ENCODE measurements around the gene MINK1.

Gene MINK1

DNA sequence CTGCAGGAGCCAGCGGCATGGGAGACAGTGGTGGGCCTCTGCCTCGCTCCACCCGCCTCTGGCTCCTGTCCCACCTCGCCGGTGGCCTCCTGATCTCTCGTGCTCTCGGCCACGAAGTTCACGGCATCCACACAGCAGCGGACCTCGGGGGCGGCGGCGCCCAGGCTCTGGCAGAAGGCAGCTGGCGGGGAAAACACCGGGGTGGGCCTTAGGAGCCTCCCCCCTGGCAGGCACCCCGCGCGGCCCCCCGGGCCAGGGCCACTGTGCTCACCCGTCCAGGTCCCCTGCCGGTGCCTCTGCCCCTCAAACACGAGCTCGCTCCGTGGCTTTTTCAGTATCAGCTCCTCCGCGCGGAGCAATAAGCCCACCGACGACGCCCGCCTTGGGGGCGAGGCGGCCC, 65.8 kb downstream of the MINK1 start:
- H3K36me3 Mint-ChIP-seq (ENCODE audit: low read depth) = peaks cover 19% of the 10 kb centered on the region
- H3K4me3 Mint-ChIP-seq = peak overlapping the region in 1 of 3 experiments; percentile 58
- no peaks in the 10 kb centered on the region for H3K27me3 Mint-ChIP-seq (ENCODE audit: low read depth)
- H3K9me3 Mint-ChIP-seq = no peaks in the 10 kb centered on the region
- H3K27ac Mint-ChIP-seq = no peak overlapping the region
- TF ChIP-seq, protein P1, sequence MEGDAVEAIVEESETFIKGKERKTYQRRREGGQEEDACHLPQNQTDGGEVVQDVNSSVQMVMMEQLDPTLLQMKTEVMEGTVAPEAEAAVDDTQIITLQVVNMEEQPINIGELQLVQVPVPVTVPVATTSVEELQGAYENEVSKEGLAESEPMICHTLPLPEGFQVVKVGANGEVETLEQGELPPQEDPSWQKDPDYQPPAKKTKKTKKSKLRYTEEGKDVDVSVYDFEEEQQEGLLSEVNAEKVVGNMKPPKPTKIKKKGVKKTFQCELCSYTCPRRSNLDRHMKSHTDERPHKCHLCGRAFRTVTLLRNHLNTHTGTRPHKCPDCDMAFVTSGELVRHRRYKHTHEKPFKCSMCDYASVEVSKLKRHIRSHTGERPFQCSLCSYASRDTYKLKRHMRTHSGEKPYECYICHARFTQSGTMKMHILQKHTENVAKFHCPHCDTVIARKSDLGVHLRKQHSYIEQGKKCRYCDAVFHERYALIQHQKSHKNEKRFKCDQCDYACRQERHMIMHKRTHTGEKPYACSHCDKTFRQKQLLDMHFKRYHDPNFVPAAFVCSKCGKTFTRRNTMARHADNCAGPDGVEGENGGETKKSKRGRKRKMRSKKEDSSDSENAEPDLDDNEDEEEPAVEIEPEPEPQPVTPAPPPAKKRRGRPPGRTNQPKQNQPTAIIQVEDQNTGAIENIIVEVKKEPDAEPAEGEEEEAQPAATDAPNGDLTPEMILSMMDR (IDR thresholded peaks at IDR 0.05; ENCODE audit: unreplicated experiment in 3 of 3) = no peak
- peaks cover 15% of the 10 kb centered on the region for H3K4me1 Mint-ChIP-seq

DNA sequence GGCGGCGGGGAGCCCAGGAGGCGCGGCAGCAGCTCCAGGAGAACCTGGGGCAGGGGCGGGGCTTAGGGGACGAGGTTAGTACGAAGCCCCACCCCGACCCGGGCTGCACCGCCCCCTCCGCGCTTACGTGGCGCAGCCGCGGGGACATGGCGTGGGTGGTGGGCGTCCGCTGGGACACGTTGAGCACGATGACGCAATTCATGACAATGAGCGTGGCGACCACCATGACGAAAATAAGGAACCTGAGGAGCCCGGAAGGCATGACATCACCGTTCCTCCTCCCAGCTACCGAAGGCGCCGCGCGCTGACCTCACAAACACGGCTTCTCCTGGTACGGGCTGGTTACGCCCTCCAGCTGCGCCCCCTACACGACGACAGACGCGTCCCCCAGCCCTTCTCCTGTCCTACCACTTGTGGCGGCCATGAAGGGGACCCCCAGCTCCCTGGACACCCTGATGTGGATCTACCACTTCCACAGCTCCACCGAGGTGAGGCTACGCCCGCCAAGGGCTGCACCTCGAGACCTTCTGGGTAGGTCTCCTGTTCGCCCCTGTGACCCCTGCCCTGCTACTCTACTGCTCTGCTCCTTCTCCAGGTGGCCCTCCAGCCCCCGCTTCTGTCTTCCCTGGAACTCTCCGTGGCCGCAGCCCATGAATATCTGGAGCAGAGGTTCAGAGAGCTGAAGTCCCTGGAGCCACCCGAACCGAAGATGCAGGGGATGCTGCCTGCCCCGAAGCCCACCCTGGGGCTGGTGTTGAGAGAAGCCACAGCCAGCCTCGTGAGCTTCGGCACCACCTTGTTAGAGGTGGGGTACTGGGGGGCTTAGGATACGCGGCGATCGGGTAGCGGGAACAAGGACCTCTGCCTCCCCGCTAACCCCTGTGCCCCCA, 66.4 kb downstream of the MINK1 start, which contains the start of gene C17orf107:
TSS of gene C17orf107 (plus strand) at position 196 of the 890 bp plus-strand sequence. CDS start at position 423, 227 bp downstream.
- no peaks in the 10 kb centered on the region for H3K27me3 Mint-ChIP-seq (ENCODE audit: low read depth)
- H3K4me1 Mint-ChIP-seq = peaks cover 15% of the 10 kb centered on the region
- TF ChIP-seq, protein P1 (IDR thresholded peaks at IDR 0.05; ENCODE audit: unreplicated experiment in 3 of 3) = no peak
- H3K9me3 Mint-ChIP-seq = no peaks in the 10 kb centered on the region
- H3K36me3 Mint-ChIP-seq (ENCODE audit: low read depth) = peaks cover 19% of the 10 kb centered on the region
- peak within 1 kb of the TSS in 2 of 3 experiments; percentile 20 to 73 for H3K27ac Mint-ChIP-seq
- H3K4me3 Mint-ChIP-seq = peak within 1 kb of the TSS; percentile 70 to 73 (median 70)

DNA sequence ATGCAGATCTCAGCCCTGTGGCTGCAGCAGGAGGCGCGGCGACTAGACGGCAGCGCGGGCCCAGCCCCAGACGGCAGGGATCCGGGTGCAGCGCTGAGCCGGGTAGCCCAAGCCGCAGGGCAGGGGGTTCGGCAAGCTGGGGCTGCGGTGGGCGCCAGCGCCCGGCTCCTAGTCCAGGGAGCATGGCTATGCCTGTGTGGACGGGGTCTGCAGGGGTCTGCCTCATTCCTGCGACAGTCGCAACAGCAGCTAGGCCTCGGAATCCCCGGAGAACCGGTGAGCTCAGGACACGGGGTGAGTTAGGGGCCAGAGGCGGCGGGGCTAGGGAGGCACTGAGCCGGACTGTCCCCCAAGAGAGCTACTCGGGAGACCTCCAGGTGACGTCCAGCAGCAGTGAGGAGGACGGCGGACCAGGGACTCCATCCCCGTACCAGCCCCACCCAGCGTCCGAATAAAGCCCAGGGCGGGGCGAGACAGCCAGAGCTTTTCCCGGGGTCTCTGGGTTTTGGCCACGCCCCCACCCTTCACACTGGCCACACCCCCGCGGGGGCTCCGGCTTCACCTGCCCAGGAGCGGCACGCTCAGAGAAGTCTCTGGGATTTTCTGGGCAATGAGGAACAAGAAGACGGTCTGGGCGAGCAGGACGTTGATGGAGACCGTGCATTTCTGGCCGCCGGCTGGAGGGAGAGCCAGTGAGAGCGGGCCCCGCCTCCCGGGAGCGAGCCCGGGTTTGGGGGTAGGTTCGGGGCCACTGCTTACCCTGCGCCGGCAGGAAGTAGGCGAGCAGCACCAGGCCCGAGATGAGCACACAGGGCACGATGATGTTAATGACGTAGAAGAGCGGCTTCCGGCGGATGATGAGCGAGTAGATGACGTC, 67.3 kb downstream of the MINK1 start:
- H3K36me3 Mint-ChIP-seq (ENCODE audit: low read depth) = peaks cover 13% of the 10 kb centered on the region
- TF ChIP-seq, protein P1 (IDR thresholded peaks at IDR 0.05; ENCODE audit: unreplicated experiment in 3 of 3) = no peak
- no peaks in the 10 kb centered on the region for H3K9me3 Mint-ChIP-seq
- no peak overlapping the region for H3K27ac Mint-ChIP-seq
- H3K4me3 Mint-ChIP-seq = no peak overlapping the region
- H3K4me1 Mint-ChIP-seq = peaks cover 15% of the 10 kb centered on the region
- H3K27me3 Mint-ChIP-seq (ENCODE audit: low read depth) = no peaks in the 10 kb centered on the region

DNA sequence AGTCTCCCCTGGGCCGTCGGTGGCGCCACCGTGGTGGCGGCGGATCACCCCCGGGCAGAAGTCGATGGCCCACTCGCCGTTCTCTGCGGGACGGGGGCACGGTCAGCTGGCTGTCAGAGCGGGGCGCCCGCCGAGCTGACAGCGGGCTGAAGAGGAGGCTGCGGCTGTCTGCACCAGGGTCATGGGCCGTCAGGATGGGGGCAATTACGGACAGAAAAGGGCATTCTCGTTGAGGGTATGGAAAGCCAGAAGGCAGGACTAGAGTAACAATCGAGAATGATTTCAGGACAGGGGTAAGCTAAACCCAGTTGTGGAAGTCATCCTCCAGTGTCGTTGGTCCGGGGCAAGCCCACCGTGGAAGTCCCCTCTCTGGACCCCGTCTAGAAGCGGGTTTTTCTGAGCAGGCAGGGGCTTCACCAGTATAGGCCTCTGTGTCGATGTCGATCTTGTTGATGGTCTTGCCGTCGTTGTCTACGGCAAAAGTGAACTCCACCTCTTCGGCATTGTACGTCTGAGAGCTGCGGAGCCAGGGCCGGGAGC, 68.0 kb downstream of the MINK1 start:
- H3K27ac Mint-ChIP-seq = no peak overlapping the region
- H3K4me3 Mint-ChIP-seq = no peak overlapping the region
- peaks cover 7% of the 10 kb centered on the region for H3K36me3 Mint-ChIP-seq (ENCODE audit: low read depth)
- H3K4me1 Mint-ChIP-seq = peaks cover 15% of the 10 kb centered on the region
- H3K9me3 Mint-ChIP-seq = no peaks in the 10 kb centered on the region
- H3K27me3 Mint-ChIP-seq (ENCODE audit: low read depth) = no peaks in the 10 kb centered on the region
- TF ChIP-seq, protein P1 (IDR thresholded peaks at IDR 0.05; ENCODE audit: unreplicated experiment in 3 of 3) = no peak

DNA sequence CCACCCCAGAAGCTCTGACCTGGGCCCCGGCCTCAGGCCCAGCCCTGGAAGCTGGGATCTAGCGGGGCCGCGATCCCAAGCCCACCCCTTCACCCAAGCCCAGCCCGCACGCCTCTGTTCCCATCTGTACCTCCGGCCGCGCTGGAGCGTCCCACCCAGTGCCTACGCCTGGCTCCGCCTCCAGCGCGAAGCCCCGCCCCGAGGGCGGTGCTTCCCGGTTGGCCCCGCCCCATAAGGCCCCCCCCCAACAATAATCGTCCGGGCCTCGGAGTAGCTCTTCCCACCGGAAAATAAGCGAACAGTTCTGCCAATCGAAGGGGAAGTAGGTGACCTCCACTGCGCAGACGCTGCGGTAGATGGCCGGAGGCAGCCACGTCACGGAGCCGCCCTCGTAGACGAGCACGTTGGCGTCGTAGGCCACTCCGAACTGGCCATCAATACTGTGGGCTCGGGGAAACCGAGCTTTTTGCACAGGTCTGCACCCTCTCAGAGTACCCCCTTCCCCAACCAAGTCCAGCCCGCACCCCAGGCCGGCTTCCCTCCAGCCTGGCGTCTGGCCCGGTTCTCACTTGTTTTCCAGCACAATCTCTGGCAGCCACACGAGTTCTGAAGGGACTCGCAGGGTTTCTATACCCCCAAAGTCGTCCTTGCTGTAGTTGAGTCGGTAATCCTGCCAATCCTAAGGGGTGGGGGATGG, 68.7 kb downstream of the MINK1 start:
- Mint-ChIP-seq H3K4me1 (peaks cover 15% of the 10 kb centered on the region), H3K36me3 (ENCODE audit: low read depth) (peaks cover 6% of the 10 kb centered on the region), H3K27ac (peak overlapping the region in 2 of 3 experiments; percentile 10 to 41), H3K27me3 (ENCODE audit: low read depth) (no peaks in the 10 kb centered on the region), H3K4me3 (no peak overlapping the region), H3K9me3 (no peaks in the 10 kb centered on the region)
- TF ChIP-seq, protein P1 (IDR thresholded peaks at IDR 0.05; ENCODE audit: unreplicated experiment in 3 of 3) = no peak
